GM19328 (cell line): Measurements from ENCODE around the gene LGALS9B.
"Not testable (repeated sequence)": the region's sequence is repeated elsewhere in the genome, so short reads cannot be mapped to it uniquely, and the experiment has no call there.

Experiments used
- ATAC-seq: cut with Tn5 transposase; IDR thresholded peaks from one replicate; pipeline ENCODE4 v1.9.1; 2021; ENCODE audit warnings: mild to moderate bottlenecking, moderate library complexity; ENCODE audit not compliant: unreplicated experiment

The LGALS9B gene

DNA sequence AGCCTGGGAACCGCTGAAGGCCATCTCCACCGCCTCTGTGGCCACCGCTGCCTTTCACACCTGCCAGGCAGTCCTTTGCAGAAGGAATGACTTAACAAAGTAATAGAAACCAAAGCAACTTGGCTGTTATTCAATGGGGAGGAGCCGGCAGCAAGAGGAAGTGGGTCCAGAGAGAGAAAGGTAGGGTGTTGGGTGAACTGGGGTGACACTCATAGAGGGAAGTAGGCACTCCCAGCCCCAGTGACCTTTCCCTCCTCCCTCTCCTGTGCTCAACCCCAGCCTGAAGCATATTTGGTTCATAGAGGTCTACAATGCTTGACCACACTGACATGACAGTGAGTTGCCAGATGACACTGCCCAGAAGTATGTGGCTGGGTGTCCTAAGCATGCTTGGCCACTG lies at the start of gene LGALS9B:
Gene LGALS9B (minus strand): TSS at position 93 of the 400 bp plus-strand sequence. CDS start 69 bp downstream, at position 24.
- not testable (repeated sequence) for ATAC-seq

DNA sequence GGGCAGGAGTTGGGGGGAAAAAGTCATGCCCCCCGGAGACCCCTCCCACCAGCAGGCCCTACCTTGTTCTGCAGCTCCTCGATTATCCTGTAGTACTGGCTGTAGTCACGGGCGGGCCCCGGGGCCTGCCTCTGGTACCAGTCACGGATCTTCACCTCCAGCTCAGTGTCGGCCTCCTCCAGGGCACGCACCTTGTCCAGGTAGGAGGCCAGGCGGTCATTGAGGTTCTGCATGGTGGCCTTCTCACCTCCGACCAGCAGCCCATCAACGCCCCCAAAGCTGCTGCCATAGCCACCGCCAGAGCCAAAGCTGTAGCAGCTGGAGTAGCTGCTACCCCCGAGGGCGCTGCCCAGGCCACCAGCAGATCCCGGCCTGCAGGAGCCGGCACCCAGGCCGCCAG lies 49.6 kb upstream of the LGALS9B start:
- ATAC-seq = not testable (repeated sequence)

DNA sequence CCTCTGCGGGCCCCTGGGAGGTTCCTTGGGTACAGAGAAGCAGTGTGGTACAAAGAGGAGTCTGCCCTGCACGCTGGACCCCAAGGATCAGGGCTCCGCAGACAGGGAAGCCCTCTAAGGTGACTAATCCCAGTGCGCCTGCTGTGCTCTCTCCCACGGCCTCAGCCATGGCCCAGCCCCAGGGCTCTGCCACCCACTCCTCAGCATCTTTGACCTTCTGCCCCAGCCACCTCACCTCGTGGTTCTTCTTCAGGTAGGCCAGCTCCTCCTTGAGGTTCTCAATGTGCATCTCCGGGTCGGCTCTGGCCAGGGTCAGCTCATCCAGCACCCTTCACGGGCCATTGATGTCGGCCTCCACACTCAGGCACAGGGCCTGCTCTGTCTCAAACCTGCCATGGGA lies 47.8 kb upstream of the LGALS9B start:
- ATAC-seq = not testable (repeated sequence)

DNA sequence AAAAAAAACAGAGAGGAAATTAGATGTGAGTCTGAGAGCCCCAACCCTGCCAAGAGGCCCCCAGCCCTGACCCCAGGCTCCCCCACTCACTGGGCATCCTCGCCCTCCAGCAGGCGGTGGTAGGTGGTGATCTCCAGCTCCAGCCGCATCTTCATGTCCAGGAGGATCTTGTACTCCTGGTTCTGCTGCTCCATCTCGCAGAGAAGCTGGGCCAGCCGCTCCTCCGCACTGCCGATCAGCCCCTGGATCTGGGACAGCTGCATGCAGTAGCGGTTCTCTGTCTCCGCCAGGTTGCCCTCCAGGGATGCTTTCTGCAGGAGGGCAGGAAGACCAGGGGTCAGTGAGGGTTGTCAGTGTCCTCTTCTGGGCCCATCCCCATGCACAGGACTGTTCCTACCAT lies 46.2 kb upstream of the LGALS9B start:
- ATAC-seq = not testable (repeated sequence)

DNA sequence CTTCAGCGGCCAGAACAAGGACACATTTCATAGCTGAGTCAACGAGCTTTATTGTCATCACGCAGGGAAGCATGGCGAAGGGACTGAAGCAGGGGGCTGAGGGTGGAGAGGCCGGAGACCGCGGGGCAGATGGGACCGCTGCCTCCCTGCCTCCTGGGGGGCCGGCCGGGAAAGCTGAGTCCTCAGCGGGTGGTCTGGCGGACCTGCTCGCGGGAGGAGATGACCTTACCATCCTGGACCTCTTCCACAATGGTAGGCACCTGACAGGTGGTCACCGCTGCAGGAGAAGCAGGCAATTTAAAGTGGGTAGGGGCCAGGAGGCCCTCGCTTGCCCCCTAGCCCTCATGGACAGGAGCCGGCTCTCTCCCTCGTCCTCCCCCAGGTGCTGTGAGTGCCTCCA lies 45.0 kb upstream of the LGALS9B start:
- ATAC-seq = not testable (repeated sequence)

DNA sequence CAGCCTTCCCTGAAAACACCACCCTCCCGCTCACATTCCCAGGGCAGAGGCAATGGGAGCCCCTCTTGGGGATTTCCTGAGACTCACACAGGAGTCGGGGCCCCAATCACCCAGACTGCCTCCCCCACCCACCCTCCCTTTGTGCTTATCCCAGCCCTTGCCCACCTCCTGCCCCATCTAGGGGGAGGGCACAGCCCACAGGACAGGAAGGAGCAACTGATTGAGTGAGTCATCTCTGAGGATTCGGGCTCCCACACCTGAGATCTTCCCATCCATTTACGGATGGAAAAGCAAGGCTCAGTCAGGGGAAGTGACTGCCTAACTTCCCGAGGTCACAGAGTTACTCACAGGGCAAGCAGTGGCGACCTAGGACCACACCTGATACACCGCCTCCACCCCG lies 44.4 kb upstream of the LGALS9B start:
- ATAC-seq = not testable (repeated sequence)

DNA sequence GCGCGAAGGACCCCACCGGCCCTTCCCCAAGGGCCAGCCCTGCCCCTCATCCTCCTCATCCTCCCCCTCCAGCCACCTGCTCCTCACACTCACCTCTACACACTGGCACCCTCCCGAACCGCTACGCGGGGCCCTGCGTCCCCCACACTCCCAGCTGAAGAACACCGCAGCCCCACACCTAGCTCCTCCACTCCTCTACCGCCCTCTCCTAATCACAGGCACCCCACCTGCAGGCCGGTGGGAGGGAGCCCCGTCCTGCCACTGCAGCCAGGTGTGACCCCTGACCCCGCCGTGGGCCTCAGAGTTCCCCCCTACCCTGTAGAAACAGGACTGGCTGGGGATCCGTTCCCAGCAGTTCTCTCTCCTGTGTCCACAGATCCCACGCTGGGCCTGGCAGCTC lies 38.0 kb upstream of the LGALS9B start:
- ATAC-seq = not testable (repeated sequence)

DNA sequence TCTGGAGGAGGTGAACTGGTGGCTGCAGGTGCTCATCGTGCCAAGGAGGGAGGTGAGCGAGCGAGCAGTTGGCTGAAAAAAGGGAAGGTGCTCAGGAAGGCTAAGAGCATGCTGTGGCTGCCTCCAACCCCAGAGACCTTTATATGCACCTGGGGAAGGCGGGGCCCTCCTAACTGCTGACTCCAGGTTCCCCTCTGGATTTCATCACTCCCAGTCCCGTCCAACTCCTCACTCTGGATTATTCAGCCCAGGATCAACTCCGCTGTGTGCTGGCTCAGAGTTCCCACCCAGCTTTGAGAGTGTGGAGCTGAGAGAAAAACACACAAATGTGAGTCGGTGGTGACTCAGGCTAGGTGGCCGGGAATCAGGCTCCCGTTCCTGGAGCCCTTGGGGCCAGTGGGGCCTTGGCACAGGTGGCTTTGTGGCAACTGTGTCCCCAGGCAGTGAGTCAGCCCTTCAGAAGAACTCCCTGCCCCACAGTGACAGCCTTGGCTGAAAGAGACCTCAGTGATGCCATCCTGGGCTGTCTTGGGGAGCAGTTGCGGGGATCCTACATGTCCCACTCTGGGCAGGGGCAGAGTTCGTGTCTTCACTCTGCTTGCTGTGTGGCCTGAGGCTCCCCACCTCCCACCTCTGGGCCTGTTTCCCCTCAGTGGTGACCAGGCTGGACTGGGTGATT lies 37.2 kb upstream of the LGALS9B start:
- ATAC-seq = not testable (repeated sequence)

DNA sequence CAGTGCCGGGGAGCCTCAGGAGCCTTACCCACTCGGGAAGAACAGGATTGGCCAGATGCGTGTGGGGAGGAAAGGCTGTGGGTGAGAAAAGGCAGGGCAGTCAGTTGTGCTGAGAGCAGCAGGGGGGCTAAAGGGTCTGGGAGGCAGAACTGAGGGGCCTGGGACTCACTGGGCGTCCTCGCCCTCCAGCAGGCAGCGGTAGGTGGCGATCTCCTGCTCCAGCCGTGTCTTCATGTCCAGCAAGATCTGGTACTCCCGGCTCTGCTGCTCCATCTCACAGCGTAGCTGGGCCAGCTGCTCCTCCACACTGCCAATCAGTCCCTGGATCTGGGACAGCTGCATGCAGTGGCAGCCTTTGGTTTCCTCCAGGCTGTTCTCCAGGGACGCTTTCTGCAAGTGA lies 34.6 kb upstream of the LGALS9B start:
- ATAC-seq = not testable (repeated sequence)

DNA sequence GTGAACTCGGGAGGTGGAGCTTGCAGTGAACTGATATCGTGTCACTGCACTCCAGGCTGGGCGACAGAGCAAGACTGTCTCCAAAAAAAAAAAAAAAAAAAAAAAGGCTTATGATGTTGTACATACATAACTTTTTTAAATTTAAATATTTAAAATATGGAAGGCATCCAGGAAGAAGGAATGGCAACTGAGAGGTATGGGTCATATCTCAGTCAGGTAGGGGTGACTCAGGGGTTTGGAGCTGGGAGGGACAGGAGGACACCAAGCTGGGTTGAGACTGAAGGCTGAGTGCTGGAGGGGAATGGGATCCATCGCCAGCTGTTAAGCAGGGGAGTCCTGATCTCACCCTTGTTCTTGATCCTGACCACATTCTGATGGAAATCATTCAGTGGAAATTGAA lies 33.0 kb upstream of the LGALS9B start:
- not testable (repeated sequence) for ATAC-seq

DNA sequence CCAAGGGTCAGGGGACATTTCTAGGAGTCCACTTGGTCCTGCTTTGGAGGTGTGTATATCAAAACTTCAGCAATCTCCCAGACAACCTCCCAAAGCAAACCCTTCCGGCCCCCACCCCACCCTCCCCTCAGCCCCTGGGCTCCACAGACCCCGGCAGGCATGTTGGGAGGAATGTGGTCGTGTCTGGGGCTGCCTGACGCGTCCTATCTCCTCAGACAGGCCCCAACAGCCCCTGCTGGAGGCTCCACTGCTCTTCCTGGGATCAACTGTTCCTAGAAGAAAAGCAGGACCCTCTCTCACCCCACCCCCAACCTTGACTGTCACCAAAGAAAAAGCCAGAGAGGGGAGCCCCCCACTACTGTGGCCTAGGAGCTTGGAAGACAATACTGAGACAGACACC lies 28.1 kb upstream of the LGALS9B start:
- ATAC-seq = not testable (repeated sequence)

DNA sequence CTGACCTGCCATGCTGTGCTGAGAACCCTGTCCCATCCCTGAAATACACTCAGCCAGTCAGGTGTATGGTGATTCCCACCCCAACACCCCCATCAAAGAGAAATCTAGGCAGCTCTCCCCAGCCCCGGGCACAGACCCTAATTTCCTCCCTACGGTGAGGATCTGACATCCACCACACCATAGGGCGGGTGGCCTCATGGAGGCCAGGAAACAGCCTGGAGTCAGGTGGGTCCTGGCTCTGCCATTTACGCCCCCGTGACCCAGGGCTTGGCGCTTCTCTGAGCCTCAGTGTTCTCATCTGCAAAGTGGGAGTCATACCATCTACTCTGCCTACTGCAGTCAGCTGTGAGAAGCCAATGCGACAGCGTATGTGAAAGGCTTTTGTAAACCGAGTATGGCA lies 27.4 kb upstream of the LGALS9B start:
- ATAC-seq = not testable (repeated sequence)

DNA sequence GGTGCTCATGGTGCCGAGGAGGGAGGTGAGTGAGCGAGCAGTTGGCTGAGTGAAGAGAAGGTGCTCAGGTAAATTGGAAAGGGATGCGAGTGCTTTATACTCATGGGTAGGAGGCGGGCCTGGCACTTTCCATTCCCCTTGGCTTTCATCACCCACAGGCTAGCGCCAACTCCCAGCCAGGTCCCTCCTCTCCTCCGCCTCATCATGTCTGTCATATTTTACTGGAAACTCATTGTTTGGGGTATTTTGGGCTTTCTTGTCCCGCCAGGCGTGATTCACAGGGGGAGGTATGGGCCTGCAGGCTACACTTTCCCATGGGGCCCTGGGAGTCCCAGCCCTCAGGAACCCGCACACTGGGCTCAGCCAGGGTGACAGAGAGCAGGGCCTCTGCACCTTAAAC lies 26.8 kb upstream of the LGALS9B start:
- ATAC-seq = not testable (repeated sequence)

DNA sequence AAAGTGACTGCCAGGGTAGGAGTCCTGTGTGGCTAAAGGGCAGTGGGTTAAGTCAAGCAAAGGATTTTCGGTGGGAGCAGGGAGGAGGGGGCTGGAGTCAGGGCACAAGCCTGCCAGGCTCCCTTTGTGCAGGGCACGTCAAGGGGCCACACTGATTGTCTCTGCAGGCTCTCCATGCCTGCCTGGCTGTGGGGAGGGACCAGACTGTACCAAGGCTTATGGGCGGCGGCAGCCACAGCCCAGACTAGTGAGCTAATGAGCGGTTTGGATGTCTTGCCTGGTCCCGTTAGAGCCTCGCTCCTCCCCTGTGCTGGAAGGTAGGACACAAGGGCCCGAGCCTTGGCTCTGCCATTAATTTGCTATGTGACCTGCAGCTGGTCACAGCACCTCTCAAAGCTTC lies 25.6 kb upstream of the LGALS9B start:
- not testable (repeated sequence) for ATAC-seq

DNA sequence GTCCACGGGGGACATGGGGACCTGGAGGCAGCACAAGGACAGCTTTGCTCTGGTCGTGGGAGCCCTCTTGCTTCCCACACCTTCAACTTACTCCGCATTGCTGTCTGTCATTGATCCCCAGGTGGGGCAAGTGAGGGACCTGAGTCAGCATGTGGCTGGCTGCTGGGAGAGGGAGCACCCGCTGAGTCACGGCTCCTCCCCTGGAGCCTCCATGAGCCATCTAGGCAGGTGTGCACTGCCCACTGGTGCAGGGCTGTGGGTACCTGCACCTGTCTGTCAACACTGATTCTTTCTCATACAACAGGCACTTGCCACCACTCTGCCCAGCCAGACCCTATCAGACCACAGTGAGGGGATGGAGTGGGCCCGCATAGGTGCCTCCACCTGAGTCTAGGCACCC lies 24.8 kb upstream of the LGALS9B start:
- not testable (repeated sequence) for ATAC-seq

DNA sequence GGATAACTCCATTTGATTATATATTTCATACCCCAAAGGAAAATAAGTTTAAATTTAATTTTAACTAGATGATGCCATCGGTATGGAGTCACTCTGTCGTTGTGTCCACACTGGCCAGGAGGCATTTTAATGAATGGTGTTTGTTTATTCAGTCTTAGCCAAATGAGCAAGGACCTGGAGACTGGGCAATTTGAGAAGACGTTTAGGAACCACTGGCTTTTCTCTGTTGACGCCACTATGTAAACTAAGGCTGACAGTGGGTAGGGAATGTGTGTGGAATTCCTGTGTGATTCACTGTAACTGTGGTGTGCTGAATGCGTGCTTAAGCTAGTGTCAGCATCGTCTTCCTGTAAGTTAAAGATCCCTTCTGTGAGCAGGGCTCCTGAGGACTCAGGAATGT lies 17.6 kb upstream of the LGALS9B start:
- ATAC-seq = not testable (repeated sequence)

DNA sequence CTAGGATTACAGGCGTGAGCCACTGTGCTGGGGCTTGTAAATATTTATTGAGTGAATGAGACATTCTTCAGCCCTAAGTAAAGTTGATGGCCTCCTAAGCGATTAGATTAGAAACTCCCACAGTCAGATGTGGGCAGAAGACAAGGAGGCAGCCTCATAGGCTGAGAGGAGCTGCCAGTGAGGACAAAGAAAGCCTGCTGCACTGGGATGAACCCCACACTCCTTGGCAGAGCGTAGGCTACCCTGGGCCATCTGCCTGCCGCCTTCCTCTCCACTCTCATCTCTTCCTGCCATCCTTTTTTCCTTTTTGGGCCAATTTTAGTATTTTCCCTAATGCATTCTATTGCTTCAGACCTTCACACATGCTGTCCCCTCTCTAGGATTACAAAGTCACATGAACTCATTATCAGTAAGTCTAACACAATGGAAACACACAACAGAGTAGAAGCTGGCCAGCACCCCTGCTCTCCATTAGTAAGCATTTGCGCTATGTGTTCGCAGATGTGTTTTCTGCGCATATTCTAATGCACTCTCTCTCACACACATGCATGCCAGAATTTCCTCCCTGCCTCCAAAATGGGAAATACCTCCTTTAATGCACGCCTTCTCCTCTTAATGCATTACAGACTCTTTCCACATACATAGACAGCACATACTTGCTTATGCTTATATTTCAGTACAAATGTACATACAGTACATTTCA lies 12.7 kb upstream of the LGALS9B start:
- not testable (repeated sequence) for ATAC-seq

DNA sequence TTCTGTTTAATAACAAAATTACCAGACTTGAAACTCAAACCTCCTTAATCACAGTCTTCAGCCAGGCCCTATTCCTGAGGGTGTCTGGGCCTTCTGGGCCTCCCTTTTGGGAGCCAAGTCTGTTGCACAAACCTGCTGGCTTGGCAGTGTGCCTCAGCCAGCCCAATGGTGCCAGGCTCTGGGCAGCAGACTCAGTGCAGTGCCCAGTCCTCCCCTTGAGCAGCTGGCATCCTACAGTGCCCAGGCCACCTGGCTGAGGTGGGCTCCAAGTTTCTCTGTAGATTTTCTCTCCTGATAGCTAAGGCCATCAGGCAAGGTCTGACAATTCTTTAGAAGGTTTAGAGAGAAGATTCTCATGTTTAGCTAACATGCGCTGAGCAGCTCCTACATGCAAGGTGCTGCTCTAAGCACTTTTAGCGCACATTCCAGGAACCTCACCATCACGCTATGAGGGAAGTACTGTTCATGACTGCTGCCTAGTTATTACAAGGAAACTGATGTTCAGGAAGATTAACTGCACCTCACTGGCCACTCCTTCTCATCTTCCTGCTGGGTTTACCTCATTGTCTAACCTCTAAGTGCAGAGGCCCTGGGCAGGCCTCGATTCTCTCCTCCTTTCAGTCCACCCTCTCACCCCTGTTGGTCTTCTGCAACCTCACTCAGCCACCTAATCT lies 10.2 kb upstream of the LGALS9B start:
- not testable (repeated sequence) for ATAC-seq

DNA sequence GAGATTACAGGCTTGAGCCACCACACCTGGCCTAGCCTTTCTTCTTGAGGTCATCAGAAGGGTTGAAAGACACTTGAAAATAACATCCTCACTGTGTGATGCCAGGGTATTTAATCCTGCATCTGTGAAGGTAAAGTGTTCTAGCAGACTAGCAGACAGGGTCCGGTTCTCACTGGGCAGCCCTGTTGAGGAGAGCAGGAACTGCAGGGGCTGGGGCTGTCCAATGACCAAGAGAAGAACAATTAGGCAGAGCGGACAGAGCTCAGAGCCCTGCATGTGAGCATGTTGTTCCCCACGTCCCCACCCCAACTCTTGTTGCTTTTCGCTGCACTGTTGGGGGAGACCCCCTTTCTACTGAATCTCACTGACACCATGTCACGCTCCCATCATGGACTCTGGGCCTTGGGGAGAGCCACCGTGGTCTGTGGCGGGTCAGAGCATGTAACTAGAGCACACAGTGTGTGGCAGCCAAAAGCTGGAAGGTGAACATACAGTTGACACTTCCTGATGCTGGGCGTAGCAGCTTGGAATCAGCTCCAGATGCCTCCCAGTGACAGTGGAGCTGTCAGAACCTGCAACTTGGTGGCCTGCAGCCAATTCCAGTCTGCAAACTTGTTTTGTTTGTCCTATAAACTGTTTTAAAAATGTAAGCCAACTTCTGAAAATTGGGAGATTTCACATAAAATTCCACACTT lies 7.9 kb upstream of the LGALS9B start:
- not testable (repeated sequence) for ATAC-seq

DNA sequence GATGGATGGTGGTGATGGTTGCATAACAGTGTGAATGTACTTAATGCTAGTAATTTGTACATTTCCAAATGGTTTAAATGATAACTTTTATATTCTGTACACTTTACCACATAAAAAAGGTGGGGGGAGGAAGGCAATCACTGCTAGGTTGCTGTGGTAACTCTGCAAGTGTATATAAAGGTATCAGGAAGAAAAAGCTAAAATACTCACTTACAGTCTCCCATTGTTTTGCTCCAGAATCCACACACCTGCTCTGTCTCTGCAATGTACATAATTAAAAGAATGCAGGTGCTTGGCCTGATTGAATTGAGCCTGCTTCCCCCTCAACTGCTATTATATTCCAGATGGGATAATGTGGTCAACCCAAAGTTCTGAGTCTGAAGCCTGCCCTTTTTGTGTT lies 6.7 kb upstream of the LGALS9B start:
- ATAC-seq = not testable (repeated sequence)

DNA sequence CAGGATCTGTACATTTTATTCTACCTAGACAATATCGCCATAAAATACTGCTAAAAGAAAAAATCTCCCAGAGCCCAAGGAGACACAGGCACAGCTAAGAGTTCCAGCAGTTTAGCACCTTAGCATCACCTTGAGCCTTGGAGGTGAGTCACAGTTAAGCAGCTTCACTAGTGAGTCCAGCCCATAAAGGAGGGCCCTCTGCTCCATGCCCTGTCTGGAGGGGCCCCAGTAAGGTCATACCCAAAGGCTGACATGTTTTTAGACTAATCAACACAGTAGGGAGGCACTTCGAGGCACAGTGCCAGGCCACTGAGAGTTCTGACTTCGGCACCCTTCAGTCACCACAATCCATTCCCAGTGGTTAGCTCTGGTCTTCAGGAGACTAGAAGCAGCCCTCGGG lies 2.6 kb upstream of the LGALS9B start:
- not testable (repeated sequence) for ATAC-seq
